Endothelial cell of umbilical vein (primary cell): Measurements from ENCODE around the gene ADGRD1. TPM values are rescaled to one million over a fixed set of nuclear protein-coding genes. Genes with fewer than 3 reads are reported as not detected.

Source experiments
- BruUV-seq: library from RNA; stranded (reverse); fragments of 400-500 nt; replicated peaks from 2 replicates; lab custom pipeline; 2021; lab: Mats Ljungman, UMichigan
- CTCF ChIA-PET: fragments of 300-600, 350-600 bp; sonication (Branson Sonifier 250); formaldehyde crosslinking; loops from one replicate; lab custom pipeline; 2021; ENCODE audit warnings: antibody characterized with exemption, inconsistent platforms; lab: Charles Lee
- POLR2A ChIA-PET: fragments of 300-600, 350-600 bp; sonication (Branson Sonifier 250); formaldehyde crosslinking; loops from one replicate; lab custom pipeline; 2021; ENCODE audit warnings: antibody characterized with exemption, inconsistent platforms; lab: Charles Lee
- DNase-seq: peaks from one replicate; pipeline ENCODE4 v3.0.0-alpha.2; 2011; ENCODE audit warnings: low read depth, low spot score
- FAIRE-seq: peaks from 2 replicates; lab custom pipeline; 2011; peaks lifted over from hg19 to GRCh38; lab: Jason Lieb, UNC
- H2AFZ ChIP-seq: 2 replicates; pipeline ENCODE4 v1.6.0; 2012; ENCODE audit warnings: low read depth, low read length, control low read depth, inconsistent platforms
- H3K27ac ChIP-seq: 2 replicates; pipeline ENCODE4 v1.5.1; 2011; ENCODE audit warnings: low read depth, mild to moderate bottlenecking, control low read depth, low read length, moderate library complexity; ENCODE audit not compliant: insufficient read depth
- H3K27me3 ChIP-seq, 2 experiments: 2 replicates each; pipeline versions ENCODE4 v1.6.0 to v1.6.1; 2011; ENCODE audit warnings: low read length in 2 of 2, mixed read lengths in 1 of 2; ENCODE audit not compliant: control insufficient read depth in 2 of 2, insufficient read depth in 2 of 2
- H3K36me3 ChIP-seq, 2 experiments: 2 replicates in 1 of 2; 3 replicates in 1 of 2; pipeline ENCODE4 v1.5.1; 2011; ENCODE audit warnings: low read length in 2 of 2, mild to moderate bottlenecking in 1 of 2, moderate library complexity in 1 of 2; ENCODE audit not compliant: control insufficient read depth in 2 of 2, insufficient read depth in 2 of 2; ENCODE audit errors: extremely low read depth in 1 of 2
- H3K4me1 ChIP-seq: 3 replicates; pipeline ENCODE4 v1.5.1; 2011; ENCODE audit warnings: mild to moderate bottlenecking, low read length; ENCODE audit not compliant: control insufficient read depth, insufficient read depth; ENCODE audit errors: extremely low read depth
- H3K4me2 ChIP-seq: 2 replicates; pipeline ENCODE4 v1.6.1; 2011; ENCODE audit warnings: low read length, control low read depth, mixed read lengths; ENCODE audit not compliant: insufficient read depth
- H3K4me3 ChIP-seq, 3 experiments: fragments of 200-600 bp in 1 of 3; sonication (generic), shearing (Covaris generic) in 1 of 3; replicated peaks in 1 of 3; 2 replicates each; pipeline ENCODE4 v1.5.1; 2011 to 2016; ENCODE audit warnings: control low read depth in 3 of 3, low read length in 3 of 3, mild to moderate bottlenecking in 2 of 3, inconsistent platforms in 1 of 3, low read depth in 1 of 3, moderate library complexity in 1 of 3; ENCODE audit not compliant: insufficient read depth in 1 of 3
- H3K79me2 ChIP-seq: 2 replicates; pipeline ENCODE4 v1.6.0; 2012; ENCODE audit warnings: low read length, inconsistent platforms; ENCODE audit not compliant: control insufficient read depth, insufficient read depth
- H3K9ac ChIP-seq: replicated peaks from 2 replicates; pipeline ENCODE3; 2011; ENCODE audit warnings: low read length, control low read depth; ENCODE audit not compliant: insufficient read depth; ENCODE audit errors: extremely low read depth
- H3K9me1 ChIP-seq: replicated peaks from 3 replicates; pipeline ENCODE4 v1.6.0; 2011; ENCODE audit warnings: mild to moderate bottlenecking, low read length; ENCODE audit not compliant: control insufficient read depth, insufficient read depth; ENCODE audit errors: extremely low read depth
- H3K9me3 ChIP-seq: replicated peaks from 2 replicates; pipeline ENCODE4 v1.5.1; 2012; ENCODE audit warnings: low read length, inconsistent platforms; ENCODE audit not compliant: control insufficient read depth, insufficient read depth
- H4K20me1 ChIP-seq: replicated peaks from 2 replicates; pipeline ENCODE3; 2011; ENCODE audit warnings: mild to moderate bottlenecking, low read length; ENCODE audit not compliant: control insufficient read depth, insufficient read depth; ENCODE audit errors: extremely low read depth
- EZH2 ChIP-seq: IDR thresholded peaks from 2 replicates; pipeline ENCODE4 v1.6.1; 2012; ENCODE audit warnings: borderline replicate concordance, low read depth, mild to moderate bottlenecking, moderate library complexity, low read length, inconsistent platforms; ENCODE audit not compliant: severe bottlenecking
- FOS ChIP-seq: IDR thresholded peaks from 2 replicates; pipeline ENCODE4 v1.6.1; 2011; ENCODE audit warnings: mild to moderate bottlenecking, low read length, moderate library complexity, borderline replicate concordance; ENCODE audit not compliant: insufficient read depth
- GATA2 ChIP-seq: IDR thresholded peaks from 2 replicates; pipeline ENCODE4 v1.7.0; 2011; ENCODE audit warnings: low read depth, mild to moderate bottlenecking, moderate library complexity, mixed read lengths, low read length; ENCODE audit not compliant: insufficient read length, insufficient read depth
- JUN ChIP-seq: IDR thresholded peaks from 2 replicates; pipeline ENCODE4 v1.6.1; 2011; ENCODE audit warnings: borderline replicate concordance, low read depth; ENCODE audit not compliant: insufficient read length, insufficient read depth
- MYC ChIP-seq: IDR thresholded peaks from one replicate; pipeline ENCODE4 v1.6.1; 2011; ENCODE audit warnings: mild to moderate bottlenecking, low read depth, low read length
- POLR2A ChIP-seq: IDR thresholded peaks from 2 replicates; pipeline ENCODE4 v1.6.1; 2012; ENCODE audit warnings: low read depth, mild to moderate bottlenecking, control low read depth, low read length
- POLR2AphosphoS5 ChIP-seq: IDR thresholded peaks from 2 replicates; pipeline ENCODE4 v1.6.1; 2012; ENCODE audit warnings: low read depth, mild to moderate bottlenecking, control low read depth, low read length, moderate library complexity; ENCODE audit not compliant: insufficient read depth
- dilution Hi-C: fragments of 300-500 bp; cut with MboI; formaldehyde crosslinking; loops from one replicate; pipeline ENCODE4 v1.15.0; 2019; ENCODE audit warnings: low sequenced_read_pairs; ENCODE audit not compliant: extremely low pct_ligation_motif_present
- intact Hi-C: fragments of 100-400 bp; cut with micrococcal nuclease; formaldehyde crosslinking; loops from one replicate; pipeline ENCODE4 v1.10.0; 2022
- polyA plus RNA-seq, 4 experiments: library from polyadenylated mRNA; depleted of rRNA in 3 of 4; stranded (reverse) in 3 of 4; unstranded in 1 of 4; fragments of >200 nt; gene quantifications; 2 replicates each; pipeline versions ENCODE4 v1.2.1 to v1.2.3, GENCODE V29; 2011 to 2012; ENCODE audit warnings: missing spikeins in 1 of 4
- total RNA-seq: library from RNA; stranded (reverse); gene quantifications from 2 replicates; pipeline ENCODE4 v1.2.3, GENCODE V29; 2021
- TF ChIP-seq, protein P1 (sequence below): IDR thresholded peaks from 2 replicates; pipeline ENCODE4 v1.6.1; 2011; ENCODE audit not compliant: insufficient read depth, insufficient read length
- TF ChIP-seq, protein P2 (sequence below), 2 donors: IDR thresholded peaks; 1 replicate in 1 of 2; 2 replicates in 1 of 2; pipeline ENCODE4 v1.5.1; 2011; ENCODE audit warnings: low read length in 2 of 2, mild to moderate bottlenecking in 2 of 2, moderate library complexity in 2 of 2, control low read depth in 1 of 2, inconsistent platforms in 1 of 2, low read depth in 1 of 2; ENCODE audit not compliant: insufficient read depth in 1 of 2; ENCODE audit errors: extremely low read depth in 1 of 2

ADGRD1 gene
- total and polyA plus RNA-seq, 2 donors (not counting 3 experiments of a cell fraction or from before 2014, with no cell fraction given): 0.07 TPM; not detected in 1

DNA sequence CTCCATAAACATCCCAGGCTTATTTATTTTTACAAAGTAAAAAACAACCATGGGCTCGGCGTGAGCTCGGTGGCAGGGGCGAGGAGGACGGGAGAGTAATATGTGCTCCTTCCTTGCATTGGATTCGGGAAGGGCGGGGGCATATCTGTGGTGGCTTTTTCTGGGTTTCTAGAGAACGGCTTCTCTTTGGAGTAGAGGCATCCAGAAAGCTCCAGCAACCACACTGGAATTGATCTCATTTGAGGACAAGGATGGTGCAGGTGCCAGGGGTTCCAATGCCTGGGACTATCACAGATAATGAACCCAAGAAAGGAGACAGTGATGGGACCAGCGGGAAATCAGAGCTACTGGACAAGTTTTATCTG is 18.9 kb downstream of the ADGRD1 start:
- Histone ChIP-seq H3K4me3 (no peak overlapping the region), H3K9me1 (no peaks in the 10 kb centered on the region), H3K36me3 (no peaks in the 10 kb centered on the region), H3K27ac (no peak overlapping the region), H3K9ac (no peak overlapping the region), H3K79me2 (no peaks in the 10 kb centered on the region), H2AFZ (no peak overlapping the region), H3K27me3 (no peaks in the 10 kb centered on the region), H3K9me3 (no peaks in the 10 kb centered on the region), H3K4me2 (no peak overlapping the region), H4K20me1 (no peaks in the 10 kb centered on the region), H3K4me1 (no peaks in the 10 kb centered on the region)
- no peak for DNase-seq
- FAIRE-seq: no peak
- dilution Hi-C loops (no loop called here), intact Hi-C loops (no loop called here)
- ChIA-PET CTCF (no interaction called here), POLR2A (no interaction called here)
- BruUV-seq: no TSS peak
- TF ChIP-seq POLR2A (no peak), FOS (no peak), POLR2AphosphoS5 (no peak), GATA2 (no peak), JUN (no peak), MYC (no peak), EZH2 (no peak)
- TF ChIP-seq, protein P1, sequence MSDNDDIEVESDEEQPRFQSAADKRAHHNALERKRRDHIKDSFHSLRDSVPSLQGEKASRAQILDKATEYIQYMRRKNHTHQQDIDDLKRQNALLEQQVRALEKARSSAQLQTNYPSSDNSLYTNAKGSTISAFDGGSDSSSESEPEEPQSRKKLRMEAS: no peak
- TF ChIP-seq, protein P2, sequence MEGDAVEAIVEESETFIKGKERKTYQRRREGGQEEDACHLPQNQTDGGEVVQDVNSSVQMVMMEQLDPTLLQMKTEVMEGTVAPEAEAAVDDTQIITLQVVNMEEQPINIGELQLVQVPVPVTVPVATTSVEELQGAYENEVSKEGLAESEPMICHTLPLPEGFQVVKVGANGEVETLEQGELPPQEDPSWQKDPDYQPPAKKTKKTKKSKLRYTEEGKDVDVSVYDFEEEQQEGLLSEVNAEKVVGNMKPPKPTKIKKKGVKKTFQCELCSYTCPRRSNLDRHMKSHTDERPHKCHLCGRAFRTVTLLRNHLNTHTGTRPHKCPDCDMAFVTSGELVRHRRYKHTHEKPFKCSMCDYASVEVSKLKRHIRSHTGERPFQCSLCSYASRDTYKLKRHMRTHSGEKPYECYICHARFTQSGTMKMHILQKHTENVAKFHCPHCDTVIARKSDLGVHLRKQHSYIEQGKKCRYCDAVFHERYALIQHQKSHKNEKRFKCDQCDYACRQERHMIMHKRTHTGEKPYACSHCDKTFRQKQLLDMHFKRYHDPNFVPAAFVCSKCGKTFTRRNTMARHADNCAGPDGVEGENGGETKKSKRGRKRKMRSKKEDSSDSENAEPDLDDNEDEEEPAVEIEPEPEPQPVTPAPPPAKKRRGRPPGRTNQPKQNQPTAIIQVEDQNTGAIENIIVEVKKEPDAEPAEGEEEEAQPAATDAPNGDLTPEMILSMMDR (IDR thresholded peaks at IDR 0.05; ENCODE audit: extremely low read depth in 1 of 2, insufficient read depth in 1 of 2, low read depth in 1 of 2, low read length in 2 of 2): no peak
